Brain microvascular endothelial cell (primary cell): ENCODE measurements around the gene TMEM117.

Experiments used
- DNase-seq: peaks from one replicate; pipeline ENCODE4 v3.0.0-alpha.2; 2020
- H3K27ac ChIP-seq: fragments of 250-450 bp; sonication (Bioruptor Pico); 2 replicates; pipeline ENCODE4 v1.5.1; 2020; ENCODE audit warnings: mild to moderate bottlenecking, moderate library complexity
- H3K27me3 ChIP-seq: fragments of 250-450 bp; sonication (Bioruptor Pico); replicated peaks from 2 replicates; pipeline ENCODE4 v1.5.1; 2020; ENCODE audit warnings: mild to moderate bottlenecking
- H3K36me3 ChIP-seq: fragments of 250-450 bp; sonication (Bioruptor Pico); replicated peaks from 2 replicates; pipeline ENCODE4 v1.5.1; 2020; ENCODE audit warnings: mild to moderate bottlenecking
- H3K4me3 ChIP-seq: 2 replicates; pipeline ENCODE4 v1.5.1; 2011; ENCODE audit warnings: low read depth, mild to moderate bottlenecking, control low read depth, low read length, moderate library complexity
- CTCF ChIP-seq: IDR thresholded peaks from 2 replicates; pipeline ENCODE4 v1.5.1; 2011; ENCODE audit warnings: low read depth, mild to moderate bottlenecking, moderate library complexity, low read length, control low read depth, inconsistent platforms; ENCODE audit errors: missing control alignments
- in situ Hi-C: cut with HindIII; loops from 2 replicates; pipeline ENCODE4 v1.10.0; 2017; ENCODE audit warnings: low sequenced_read_pairs, low pct_ligation_motif_present

TMEM117 gene

GRCh38 chr12:44224399-44225148 is 388.7 kb downstream of the TMEM117 start:
- no peak for DNase-seq
- Histone ChIP-seq H3K36me3 (no peaks in the 10 kb centered on the region), H3K27ac (no peak overlapping the region), H3K27me3 (no peaks in the 10 kb centered on the region), H3K4me3 (no peak overlapping the region)
- in situ Hi-C loops = no loop called here
- TF ChIP-seq CTCF = no peak

- H3K27ac ChIP-seq = no peak overlapping the region
- no peaks in the 10 kb centered on the region for H3K27me3 ChIP-seq
- in situ Hi-C loops = no loop called here
- DNase-seq = no peak
- H3K36me3 ChIP-seq = no peaks in the 10 kb centered on the region
- H3K4me3 ChIP-seq = no peak overlapping the region
- TF ChIP-seq CTCF = no peak
Observed at GRCh38 chr12:44225149-44225510, 389.2 kb downstream of the TMEM117 start.

GRCh38 chr12:44227616-44228015 is 391.7 kb downstream of the TMEM117 start:
- H3K4me3 ChIP-seq = no peak overlapping the region
- no peak for TF ChIP-seq CTCF
- DNase-seq = no peak
- in situ Hi-C loops = no loop called here
- H3K36me3 ChIP-seq = no peaks in the 10 kb centered on the region
- H3K27ac ChIP-seq = no peak overlapping the region
- H3K27me3 ChIP-seq = no peaks in the 10 kb centered on the region

GRCh38 chr12:44229846-44230245 is 394.0 kb downstream of the TMEM117 start:
- in situ Hi-C loops = no loop called here
- TF ChIP-seq CTCF = no peak
- no peak for DNase-seq
- Histone ChIP-seq H3K4me3 (no peak overlapping the region), H3K27ac (no peak overlapping the region), H3K36me3 (no peaks in the 10 kb centered on the region), H3K27me3 (no peaks in the 10 kb centered on the region)

GRCh38 chr12:44235674-44236073 is 399.8 kb downstream of the TMEM117 start:
- in situ Hi-C loops = no loop called here
- DNase-seq = no peak
- H3K27ac ChIP-seq = no peak overlapping the region
- H3K36me3 ChIP-seq = no peaks in the 10 kb centered on the region
- no peak overlapping the region for H3K4me3 ChIP-seq
- no peak for TF ChIP-seq CTCF
- no peaks in the 10 kb centered on the region for H3K27me3 ChIP-seq

GRCh38 chr12:44240186-44240585 is 404.3 kb downstream of the TMEM117 start:
- no peak for DNase-seq
- in situ Hi-C loops = no loop called here
- TF ChIP-seq CTCF = no peak
- H3K27ac ChIP-seq = no peak overlapping the region
- H3K4me3 ChIP-seq = no peak overlapping the region
- H3K27me3 ChIP-seq = no peaks in the 10 kb centered on the region
- no peaks in the 10 kb centered on the region for H3K36me3 ChIP-seq
